ENCODE results near the gene CFAP45.

Gene CFAP45

GRCh38 chr1:159934136-159935039, 34.4 kb upstream of the CFAP45 start:
- Histone ChIP-seq H3K36me3 (ENCODE audit: control insufficient read depth, insufficient read depth, low read length) (peaks cover 18% of the 10 kb centered on the region), H3K4me1 (ENCODE audit: control insufficient read depth, insufficient read depth, low read length) (peaks cover 13% of the 10 kb centered on the region), H3K9ac (ENCODE audit: low read depth, low read length) (no peak overlapping the region), H3K27me3 (ENCODE audit: control insufficient read depth, insufficient read depth, low read length) (no peaks in the 10 kb centered on the region), H3K4me3 (ENCODE audit: low read depth, low read length) (no peak overlapping the region), H3K9me3 (ENCODE audit: control insufficient read depth, insufficient read depth, low read length) (no peaks in the 10 kb centered on the region)

- H3K4me3 ChIP-seq (ENCODE audit: low read depth, low read length) = no peak overlapping the region
- no peaks in the 10 kb centered on the region for H3K9me3 ChIP-seq (ENCODE audit: control insufficient read depth, insufficient read depth, low read length)
- no peak overlapping the region for H3K9ac ChIP-seq (ENCODE audit: low read depth, low read length)
- H3K4me1 ChIP-seq (ENCODE audit: control insufficient read depth, insufficient read depth, low read length) = peaks cover 13% of the 10 kb centered on the region
- no peaks in the 10 kb centered on the region for H3K27me3 ChIP-seq (ENCODE audit: control insufficient read depth, insufficient read depth, low read length)
- peaks cover 18% of the 10 kb centered on the region for H3K36me3 ChIP-seq (ENCODE audit: control insufficient read depth, insufficient read depth, low read length)
These were observed 33.4 kb upstream of the CFAP45 start for GRCh38 chr1:159933347-159933746.

GRCh38 chr1:159932296-159933285, 32.6 kb upstream of the CFAP45 start:
- Histone ChIP-seq H3K4me3 (ENCODE audit: low read depth, low read length) (no peak overlapping the region), H3K4me1 (ENCODE audit: control insufficient read depth, insufficient read depth, low read length) (peaks cover 10% of the 10 kb centered on the region)

GRCh38 chr1:159931795-159932173, 31.8 kb upstream of the CFAP45 start:
- Histone ChIP-seq H3K9ac (ENCODE audit: low read depth, low read length) (no peak overlapping the region), H3K36me3 (ENCODE audit: control insufficient read depth, insufficient read depth, low read length) (peaks cover 20% of the 10 kb centered on the region), H3K27me3 (ENCODE audit: control insufficient read depth, insufficient read depth, low read length) (no peaks in the 10 kb centered on the region), H3K4me1 (ENCODE audit: control insufficient read depth, insufficient read depth, low read length) (peaks cover 3% of the 10 kb centered on the region), H3K4me3 (ENCODE audit: low read depth, low read length) (no peak overlapping the region), H3K9me3 (ENCODE audit: control insufficient read depth, insufficient read depth, low read length) (no peaks in the 10 kb centered on the region)

More at GRCh38 chr1:159932296-159933285, 32.6 kb upstream of the CFAP45 start:
- Histone ChIP-seq H3K27me3 (ENCODE audit: control insufficient read depth, insufficient read depth, low read length) (no peaks in the 10 kb centered on the region), H3K36me3 (ENCODE audit: control insufficient read depth, insufficient read depth, low read length) (peaks cover 18% of the 10 kb centered on the region), H3K9me3 (ENCODE audit: control insufficient read depth, insufficient read depth, low read length) (no peaks in the 10 kb centered on the region), H3K9ac (ENCODE audit: low read depth, low read length) (no peak overlapping the region)

GRCh38 chr1:159931101-159931794, 31.3 kb upstream of the CFAP45 start:
- Histone ChIP-seq H3K4me3 (ENCODE audit: low read depth, low read length) (no peak overlapping the region), H3K36me3 (ENCODE audit: control insufficient read depth, insufficient read depth, low read length) (peaks cover 20% of the 10 kb centered on the region), H3K9me3 (ENCODE audit: control insufficient read depth, insufficient read depth, low read length) (no peaks in the 10 kb centered on the region), H3K4me1 (ENCODE audit: control insufficient read depth, insufficient read depth, low read length) (no peaks in the 10 kb centered on the region), H3K9ac (ENCODE audit: low read depth, low read length) (no peak overlapping the region), H3K27me3 (ENCODE audit: control insufficient read depth, insufficient read depth, low read length) (peaks cover 1% of the 10 kb centered on the region)

GRCh38 chr1:159930634-159931033, 30.7 kb upstream of the CFAP45 start:
- no peak overlapping the region for H3K9ac ChIP-seq (ENCODE audit: low read depth, low read length)
- peaks cover 3% of the 10 kb centered on the region for H3K27me3 ChIP-seq (ENCODE audit: control insufficient read depth, insufficient read depth, low read length)
- peaks cover 20% of the 10 kb centered on the region for H3K36me3 ChIP-seq (ENCODE audit: control insufficient read depth, insufficient read depth, low read length)
- no peaks in the 10 kb centered on the region for H3K4me1 ChIP-seq (ENCODE audit: control insufficient read depth, insufficient read depth, low read length)
- H3K4me3 ChIP-seq (ENCODE audit: low read depth, low read length) = no peak overlapping the region
- no peaks in the 10 kb centered on the region for H3K9me3 ChIP-seq (ENCODE audit: control insufficient read depth, insufficient read depth, low read length)

- no peaks in the 10 kb centered on the region for H3K4me1 ChIP-seq (ENCODE audit: control insufficient read depth, insufficient read depth, low read length)
- H3K4me3 ChIP-seq (ENCODE audit: low read depth, low read length) = peak overlapping the region; percentile 48
- H3K36me3 ChIP-seq (ENCODE audit: control insufficient read depth, insufficient read depth, low read length) = peaks cover 18% of the 10 kb centered on the region
These were observed 30.3 kb upstream of the CFAP45 start for GRCh38 chr1:159930216-159930615.

DNA sequence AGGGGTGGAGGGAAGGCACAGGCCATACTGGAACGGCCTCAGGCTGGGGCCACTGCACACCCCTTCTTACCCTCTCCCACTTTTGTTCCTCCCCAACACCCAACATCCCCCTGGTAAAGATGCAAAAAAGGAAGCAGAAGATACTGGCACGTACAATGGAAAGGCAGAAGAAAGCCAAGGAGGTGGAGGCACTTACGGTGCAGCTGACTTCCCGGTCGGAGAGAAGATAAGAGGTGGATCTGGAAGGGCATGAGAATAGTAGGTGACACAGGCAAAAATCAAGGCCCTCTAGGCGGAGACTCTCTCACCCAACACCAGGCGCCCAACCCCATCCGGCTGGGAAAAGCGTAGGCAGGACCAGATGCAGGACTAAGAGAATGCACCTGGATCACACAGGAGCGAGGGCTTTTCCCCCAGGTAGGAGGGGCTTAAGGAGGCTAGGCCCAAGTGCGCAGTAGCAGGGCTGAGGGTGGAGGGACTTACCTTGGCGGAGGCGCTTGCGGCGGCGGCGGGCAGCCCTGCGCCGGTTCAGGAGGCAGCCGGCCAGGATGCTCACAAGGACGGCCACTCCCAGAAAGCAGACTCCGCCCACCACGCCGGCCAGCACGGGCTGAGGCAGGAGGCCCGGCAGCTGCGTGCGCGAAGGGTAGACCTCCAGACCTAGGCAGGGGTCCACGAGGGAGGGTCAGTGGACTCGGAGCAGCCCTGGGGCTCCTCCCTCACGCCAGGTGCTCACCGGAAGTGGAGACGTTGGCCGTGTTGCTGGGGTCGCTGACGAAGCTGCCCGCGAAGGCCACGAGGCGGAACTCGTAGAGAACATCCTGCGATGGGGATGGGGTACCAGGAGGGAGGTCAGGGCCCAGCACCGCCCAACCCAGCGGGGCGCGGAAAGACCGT, 29.4 kb upstream of the CFAP45 start:
- H3K4me1 ChIP-seq (ENCODE audit: control insufficient read depth, insufficient read depth, low read length) = no peaks in the 10 kb centered on the region
- peaks cover 3% of the 10 kb centered on the region for H3K27me3 ChIP-seq (ENCODE audit: control insufficient read depth, insufficient read depth, low read length)
- peak overlapping the region; percentile 48 for H3K4me3 ChIP-seq (ENCODE audit: low read depth, low read length)
- peaks cover 16% of the 10 kb centered on the region for H3K36me3 ChIP-seq (ENCODE audit: control insufficient read depth, insufficient read depth, low read length)
- no peak overlapping the region for H3K9ac ChIP-seq (ENCODE audit: low read depth, low read length)
- no peaks in the 10 kb centered on the region for H3K9me3 ChIP-seq (ENCODE audit: control insufficient read depth, insufficient read depth, low read length)

More at GRCh38 chr1:159930216-159930615, 30.3 kb upstream of the CFAP45 start:
- H3K9ac ChIP-seq (ENCODE audit: low read depth, low read length) = no peak overlapping the region
- H3K27me3 ChIP-seq (ENCODE audit: control insufficient read depth, insufficient read depth, low read length) = peaks cover 3% of the 10 kb centered on the region
- no peaks in the 10 kb centered on the region for H3K9me3 ChIP-seq (ENCODE audit: control insufficient read depth, insufficient read depth, low read length)

- Histone ChIP-seq H3K27me3 (ENCODE audit: control insufficient read depth, insufficient read depth, low read length) (peaks cover 6% of the 10 kb centered on the region), H3K4me3 (ENCODE audit: low read depth, low read length) (no peak overlapping the region), H3K9ac (ENCODE audit: low read depth, low read length) (no peak overlapping the region), H3K9me3 (ENCODE audit: control insufficient read depth, insufficient read depth, low read length) (no peaks in the 10 kb centered on the region), H3K36me3 (ENCODE audit: control insufficient read depth, insufficient read depth, low read length) (peaks cover 13% of the 10 kb centered on the region), H3K4me1 (ENCODE audit: control insufficient read depth, insufficient read depth, low read length) (no peaks in the 10 kb centered on the region)
These were observed 28.6 kb upstream of the CFAP45 start for GRCh38 chr1:159928491-159929050.

GRCh38 chr1:159927849-159928431, 28.0 kb upstream of the CFAP45 start:
- H3K9ac ChIP-seq (ENCODE audit: low read depth, low read length) = no peak overlapping the region
- H3K36me3 ChIP-seq (ENCODE audit: control insufficient read depth, insufficient read depth, low read length) = peaks cover 13% of the 10 kb centered on the region
- H3K9me3 ChIP-seq (ENCODE audit: control insufficient read depth, insufficient read depth, low read length) = no peaks in the 10 kb centered on the region
- H3K4me3 ChIP-seq (ENCODE audit: low read depth, low read length) = no peak overlapping the region
- peaks cover 6% of the 10 kb centered on the region for H3K27me3 ChIP-seq (ENCODE audit: control insufficient read depth, insufficient read depth, low read length)
- peaks cover 2% of the 10 kb centered on the region for H3K4me1 ChIP-seq (ENCODE audit: control insufficient read depth, insufficient read depth, low read length)
